Activated T-helper 9 cell treated with anti-CD3 and anti-CD28 coated beads, Interleukin-2, amount 50 U/mL, for 16 hours (primary cell): ENCODE measurements around the gene COL6A5.
"Not testable (repeated sequence)": the region's sequence is repeated elsewhere in the genome, so short reads cannot be mapped to it uniquely, and the experiment has no call there.

ENCODE experiments used
- DNase-seq: peaks from one replicate; pipeline ENCODE4 v3.0.0-alpha.2; 2020; ENCODE audit warnings: low read depth

Gene COL6A5, protein sequence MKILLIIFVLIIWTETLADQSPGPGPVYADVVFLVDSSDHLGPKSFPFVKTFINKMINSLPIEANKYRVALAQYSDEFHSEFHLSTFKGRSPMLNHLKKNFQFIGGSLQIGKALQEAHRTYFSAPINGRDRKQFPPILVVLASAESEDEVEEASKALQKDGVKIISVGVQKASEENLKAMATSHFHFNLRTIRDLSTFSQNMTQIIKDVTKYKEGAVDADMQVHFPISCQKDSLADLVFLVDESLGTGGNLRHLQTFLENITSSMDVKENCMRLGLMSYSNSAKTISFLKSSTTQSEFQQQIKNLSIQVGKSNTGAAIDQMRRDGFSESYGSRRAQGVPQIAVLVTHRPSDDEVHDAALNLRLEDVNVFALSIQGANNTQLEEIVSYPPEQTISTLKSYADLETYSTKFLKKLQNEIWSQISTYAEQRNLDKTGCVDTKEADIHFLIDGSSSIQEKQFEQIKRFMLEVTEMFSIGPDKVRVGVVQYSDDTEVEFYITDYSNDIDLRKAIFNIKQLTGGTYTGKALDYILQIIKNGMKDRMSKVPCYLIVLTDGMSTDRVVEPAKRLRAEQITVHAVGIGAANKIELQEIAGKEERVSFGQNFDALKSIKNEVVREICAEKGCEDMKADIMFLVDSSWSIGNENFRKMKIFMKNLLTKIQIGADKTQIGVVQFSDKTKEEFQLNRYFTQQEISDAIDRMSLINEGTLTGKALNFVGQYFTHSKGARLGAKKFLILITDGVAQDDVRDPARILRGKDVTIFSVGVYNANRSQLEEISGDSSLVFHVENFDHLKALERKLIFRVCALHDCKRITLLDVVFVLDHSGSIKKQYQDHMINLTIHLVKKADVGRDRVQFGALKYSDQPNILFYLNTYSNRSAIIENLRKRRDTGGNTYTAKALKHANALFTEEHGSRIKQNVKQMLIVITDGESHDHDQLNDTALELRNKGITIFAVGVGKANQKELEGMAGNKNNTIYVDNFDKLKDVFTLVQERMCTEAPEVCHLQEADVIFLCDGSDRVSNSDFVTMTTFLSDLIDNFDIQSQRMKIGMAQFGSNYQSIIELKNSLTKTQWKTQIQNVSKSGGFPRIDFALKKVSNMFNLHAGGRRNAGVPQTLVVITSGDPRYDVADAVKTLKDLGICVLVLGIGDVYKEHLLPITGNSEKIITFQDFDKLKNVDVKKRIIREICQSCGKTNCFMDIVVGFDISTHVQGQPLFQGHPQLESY (N-terminal part only)

GRCh38 chr3:130345487-130346079, at the start of gene COL6A5:
Gene COL6A5, plus strand, starts transcription at chr3:130345672. Its CDS starts 27,967 bp downstream, at chr3:130373639.
- no peak for DNase-seq

DNA sequence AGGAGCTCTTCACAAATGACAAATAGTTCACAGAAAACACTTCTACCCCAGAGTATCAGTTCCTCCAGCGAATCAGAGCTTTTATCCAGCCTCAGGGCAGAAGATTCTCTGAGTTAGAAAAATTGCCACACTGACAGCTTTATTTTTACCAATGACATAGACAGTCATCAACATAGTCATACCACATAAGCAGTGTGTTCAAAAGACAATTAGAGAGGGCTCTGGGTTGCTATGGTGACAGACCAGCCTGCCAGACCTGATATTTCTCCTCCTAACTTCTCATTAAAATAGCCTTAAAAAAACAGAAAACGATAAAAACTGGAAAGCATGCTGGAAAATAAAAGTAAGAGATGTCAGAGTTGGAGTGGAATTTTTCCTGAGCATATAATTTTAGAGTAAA, 45.9 kb upstream of the COL6A5 start:
- DNase-seq: no peak

GRCh38 chr3:130300888-130301287, 44.6 kb upstream of the COL6A5 start:
- DNase-seq: no peak

- no peak for DNase-seq
Observed at GRCh38 chr3:130310109-130310508, 35.4 kb upstream of the COL6A5 start.

- DNase-seq: no peak
Observed at GRCh38 chr3:130312374-130312773, 33.1 kb upstream of the COL6A5 start.

DNA sequence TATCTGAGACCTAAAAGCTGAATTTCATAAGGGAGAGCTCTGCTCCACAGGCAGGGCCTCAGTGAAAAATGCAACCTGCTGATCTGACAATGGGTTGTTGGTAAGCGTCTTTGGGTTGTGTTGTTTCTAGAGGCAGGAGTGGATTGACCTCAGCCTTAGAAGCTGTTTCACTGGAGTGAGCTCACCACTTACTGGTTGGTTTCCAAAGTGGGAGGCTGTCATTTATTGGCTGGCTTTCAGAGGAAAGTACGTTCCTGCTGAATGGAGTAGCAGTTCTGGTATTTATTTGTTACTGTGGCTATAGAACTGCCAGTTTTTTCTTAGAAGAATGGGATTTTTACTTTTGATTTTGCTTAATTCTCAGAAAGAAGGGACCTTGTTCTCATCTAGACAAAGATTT, 29.3 kb upstream of the COL6A5 start:
- DNase-seq: no peak

- no peak for DNase-seq
Observed at GRCh38 chr3:130323503-130323902, 22.0 kb upstream of the COL6A5 start.

DNA sequence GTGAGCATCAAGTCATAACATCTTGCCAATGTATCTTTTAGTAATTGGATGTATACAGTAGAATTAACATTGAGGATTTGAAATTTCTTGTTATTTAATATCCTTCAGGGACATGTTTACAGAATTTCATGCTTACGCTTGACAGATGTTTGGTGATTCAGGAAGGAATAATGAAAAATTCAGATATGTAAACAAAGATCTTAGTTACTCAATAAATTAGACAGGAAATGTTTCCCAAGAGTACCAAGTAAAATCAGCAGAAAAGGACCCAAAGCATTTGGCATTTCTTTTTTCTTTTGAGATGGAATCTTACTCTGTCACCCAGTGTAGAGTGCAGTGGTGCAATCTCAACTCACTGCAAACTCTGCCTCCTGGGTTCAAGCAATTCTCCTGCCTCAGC, 4.7 kb upstream of the COL6A5 start:
- no peak for DNase-seq

GRCh38 chr3:130341388-130341787, 4.1 kb upstream of the COL6A5 start:
- DNase-seq: no peak

DNA sequence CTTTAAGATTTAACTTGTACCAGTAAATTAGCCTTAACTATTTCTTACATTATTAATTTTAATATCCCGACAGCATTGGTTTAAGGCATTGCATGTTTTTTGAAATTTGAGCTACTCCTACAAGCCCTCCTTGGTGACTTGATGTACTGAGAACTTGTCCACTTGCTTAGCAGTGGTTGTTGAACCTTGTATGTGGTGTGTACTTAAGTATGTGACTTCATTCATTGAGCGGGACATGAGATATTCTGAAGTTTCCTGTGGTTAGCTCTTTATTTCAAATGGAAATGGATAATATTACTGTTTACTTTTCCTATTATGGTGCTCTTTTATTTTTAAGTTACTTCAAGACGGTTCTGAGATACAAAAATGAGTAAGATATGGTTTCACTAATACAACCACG, 3.6 kb upstream of the COL6A5 start:
- no peak for DNase-seq

DNA sequence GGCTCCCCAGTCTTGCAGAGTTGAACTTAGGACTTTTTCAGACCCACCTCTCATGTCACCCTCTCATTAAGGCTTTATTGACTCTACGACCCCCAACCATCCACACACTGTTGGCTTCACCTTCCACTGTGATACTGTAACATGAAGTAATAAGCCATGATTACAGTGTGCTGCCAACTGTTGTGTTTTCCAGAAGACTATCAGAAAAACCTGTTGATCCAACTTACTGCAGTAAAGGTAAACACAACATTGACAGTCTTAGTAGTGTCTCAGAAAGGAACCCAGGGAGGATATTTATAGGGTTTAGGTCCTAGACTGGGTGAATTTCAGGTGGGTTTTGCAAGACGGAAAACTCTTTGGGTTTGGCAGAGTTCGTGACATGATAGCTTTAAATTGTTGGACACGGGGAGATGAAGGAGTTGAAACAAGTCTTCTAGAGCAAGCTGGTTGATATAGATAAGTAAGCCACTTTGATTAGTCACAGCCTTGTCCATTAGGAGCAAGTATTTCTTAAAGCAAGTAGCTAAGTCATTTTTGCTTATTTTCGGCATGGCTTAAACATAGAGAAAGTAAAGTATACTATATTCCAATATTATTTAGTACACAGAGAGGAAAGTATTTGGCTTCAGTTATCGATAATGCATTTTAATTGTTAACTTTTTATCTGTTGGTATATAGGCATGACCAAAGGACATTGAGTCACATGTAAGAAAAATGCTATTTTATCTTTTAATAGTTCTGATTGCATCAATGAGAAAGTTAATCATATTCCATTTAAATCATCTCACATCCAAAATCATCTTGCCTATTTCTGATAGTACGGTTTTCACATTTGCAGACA, 2.4 kb upstream of the COL6A5 start:
- DNase-seq: no peak

DNA sequence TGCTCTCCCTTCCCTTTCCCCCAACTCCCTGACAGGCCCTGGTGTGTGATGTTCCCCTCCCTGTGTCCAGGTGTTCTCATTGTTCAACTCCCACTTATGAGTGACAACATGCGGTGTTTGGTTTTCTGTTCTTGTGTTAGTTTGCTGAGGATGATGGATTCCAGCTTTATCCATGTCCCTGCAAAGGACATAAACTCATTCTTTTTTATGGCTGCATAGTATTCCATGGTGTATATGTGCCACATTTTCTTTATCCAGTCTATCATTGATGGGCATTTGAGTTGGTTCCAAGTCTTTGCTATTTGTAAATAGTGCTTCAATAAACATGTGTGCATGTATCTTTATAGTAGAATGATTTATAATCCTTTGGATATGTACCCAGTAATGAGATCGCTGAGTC, 2.8 kb downstream of the COL6A5 start:
- DNase-seq: not testable (repeated sequence)

GRCh38 chr3:130354430-130354829, 9.0 kb downstream of the COL6A5 start:
- DNase-seq: no peak

- DNase-seq: no peak
Observed at GRCh38 chr3:130374033-130374432, 28.6 kb downstream of the COL6A5 start.

DNA sequence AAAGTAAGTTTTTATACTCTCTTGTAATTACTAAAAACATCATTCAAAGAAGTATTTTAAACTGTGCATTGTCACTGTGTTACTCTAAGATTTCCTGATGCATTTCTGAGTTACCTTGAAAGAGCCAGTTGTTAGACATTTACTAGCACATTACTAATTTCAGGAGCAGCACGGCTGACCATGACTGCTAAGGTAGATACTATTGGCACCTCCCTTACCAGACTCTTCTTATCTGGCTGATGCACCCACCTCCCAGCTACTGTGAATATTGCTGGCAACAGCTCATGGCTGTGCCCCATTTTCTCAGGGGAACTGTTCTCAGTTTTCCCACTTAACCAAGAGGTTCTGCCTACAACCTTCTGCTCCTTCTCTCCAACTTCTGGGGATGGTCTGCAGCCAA, 29.4 kb downstream of the COL6A5 start:
- no peak for DNase-seq

DNA sequence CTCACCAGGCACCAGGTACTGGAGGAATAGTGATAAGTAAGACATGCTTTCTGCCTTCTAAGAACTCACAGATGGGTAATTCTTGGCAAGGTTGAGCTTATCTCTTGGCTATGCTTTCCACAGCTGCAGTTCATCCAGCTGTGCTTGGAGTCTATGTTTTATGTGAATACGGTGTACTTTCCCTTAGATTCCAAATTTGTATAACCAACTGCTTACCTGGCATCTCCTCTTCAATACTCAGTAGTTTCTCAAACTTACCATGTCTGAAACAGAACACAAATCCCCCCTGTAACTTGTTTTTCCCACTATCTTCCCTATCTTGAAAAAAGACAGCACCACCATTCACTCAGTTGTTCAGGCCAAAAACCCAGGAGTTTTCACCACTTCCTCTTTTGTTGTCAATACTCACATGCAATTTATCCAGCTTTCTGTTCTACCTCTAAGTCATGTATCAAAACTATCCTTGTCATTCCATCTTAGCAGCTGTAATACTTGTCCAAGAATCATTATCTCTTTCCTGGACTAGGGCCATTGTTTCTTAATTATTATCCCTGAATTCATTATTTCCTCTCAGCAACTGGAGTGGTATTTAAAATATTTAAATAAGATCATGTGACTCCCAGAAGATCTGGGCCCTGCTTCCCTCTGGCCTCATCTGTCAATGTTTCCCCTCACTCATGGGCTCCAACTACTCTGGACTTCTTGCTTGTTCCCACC, 32.6 kb downstream of the COL6A5 start:
- no peak for DNase-seq

- DNase-seq: no peak
Observed at GRCh38 chr3:130378677-130379191, 33.3 kb downstream of the COL6A5 start.

- no peak for DNase-seq
Observed at GRCh38 chr3:130379274-130379673, 33.8 kb downstream of the COL6A5 start.

GRCh38 chr3:130380398-130380797, 34.9 kb downstream of the COL6A5 start:
- DNase-seq: no peak

DNA sequence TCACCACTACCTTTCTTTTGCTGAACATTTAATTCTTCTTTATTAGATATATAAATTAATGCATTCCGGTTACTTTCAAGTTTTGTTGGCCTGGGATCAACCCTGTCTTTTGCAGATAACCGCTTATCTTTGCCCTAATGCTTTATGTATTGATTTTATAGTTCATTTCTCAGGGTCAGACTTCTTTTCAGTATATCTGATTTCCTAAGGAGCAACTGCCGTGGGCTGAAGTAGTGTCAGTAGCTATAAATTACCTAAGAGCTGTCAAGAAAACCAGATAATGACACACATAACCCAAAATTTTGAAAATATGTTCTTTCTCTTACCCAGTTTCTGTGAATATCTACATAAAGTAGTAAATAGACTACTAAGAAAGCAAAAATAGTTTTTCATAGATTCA, 38.0 kb downstream of the COL6A5 start:
- DNase-seq: no peak
